Hippocampal formation (tissue), 2 donors: Measurements from ENCODE around the gene SHANK2.

Source experiments
- DNase-seq, 2 donors: peaks; one replicate each; lab custom pipeline; 2025; lab: John Stamatoyannopoulos, UW

SHANK2 gene

GRCh38 chr11:71269603-71270511, 17.5 kb upstream of the SHANK2 start:
- no peak for DNase-seq

GRCh38 chr11:71268706-71269321, 16.4 kb upstream of the SHANK2 start:
- DNase-seq: no peak

- no peak for DNase-seq
These were observed 15.5 kb upstream of the SHANK2 start for GRCh38 chr11:71267807-71268421.

- DNase-seq: no peak
These were observed 13.9 kb upstream of the SHANK2 start for GRCh38 chr11:71266114-71266833.

- no peak for DNase-seq
These were observed 13.2 kb upstream of the SHANK2 start for GRCh38 chr11:71265559-71266092.

GRCh38 chr11:71263386-71263785, 11.0 kb upstream of the SHANK2 start:
- DNase-seq: no peak

- no peak for DNase-seq
These were observed 3.6 kb upstream of the SHANK2 start for GRCh38 chr11:71255800-71256479.

- DNase-seq: no peak
These were observed 2.9 kb upstream of the SHANK2 start for GRCh38 chr11:71255323-71255722.

GRCh38 chr11:71253794-71254193, 1.4 kb upstream of the SHANK2 start:
- no peak for DNase-seq

- no peak for DNase-seq
These were observed 673 bp upstream of the SHANK2 start for GRCh38 chr11:71252770-71253730.

GRCh38 chr11:71251761-71252268, 562 bp downstream of the SHANK2 start:
- DNase-seq: no peak

- DNase-seq: peak in 1 of 2 donors; percentile 20
These were observed 1.1 kb downstream of the SHANK2 start for GRCh38 chr11:71251151-71251721.

- DNase-seq: no peak
These were observed 1.7 kb downstream of the SHANK2 start for GRCh38 chr11:71250523-71251150.

GRCh38 chr11:71249301-71249700, 3.1 kb downstream of the SHANK2 start:
- DNase-seq: no peak

- DNase-seq: no peak
These were observed 3.7 kb downstream of the SHANK2 start for GRCh38 chr11:71248656-71249055.

GRCh38 chr11:71248251-71248570, 4.2 kb downstream of the SHANK2 start:
- no peak for DNase-seq

GRCh38 chr11:71247551-71248250, 4.7 kb downstream of the SHANK2 start:
- peak in 1 of 2 donors; percentile 19 for DNase-seq

GRCh38 chr11:71246559-71246958, 5.8 kb downstream of the SHANK2 start:
- no peak for DNase-seq
